ENCODE measurements around the gene MAU2. TPM values are rescaled to one million over a fixed set of nuclear protein-coding genes. Genes with fewer than 3 reads are reported as not detected.

Gene MAU2
- total RNA-seq, 1 donor from 2014 or later, result 75.7 TPM

- DNase-seq (ENCODE audit: extremely low spot score, unreplicated experiment), result no peak
- Mint-ChIP-seq H3K36me3 (ENCODE audit: unreplicated experiment) (peaks cover 25% of the 10 kb centered on the region), H3K4me3 (ENCODE audit: unreplicated experiment) (no peak overlapping the region), H3K4me1 (ENCODE audit: unreplicated experiment) (no peaks in the 10 kb centered on the region), H3K27ac (ENCODE audit: unreplicated experiment) (no peak overlapping the region), H3K27me3 (ENCODE audit: unreplicated experiment) (no peaks in the 10 kb centered on the region), H3K9me3 (ENCODE audit: unreplicated experiment) (no peaks in the 10 kb centered on the region)
- no peak for TF ChIP-seq CTCF (IDR thresholded peaks at IDR 0.05)
Observed at GRCh38 chr19:19305696-19306095, 14.9 kb upstream of the MAU2 start.

GRCh38 chr19:19306191-19306590 is 14.4 kb upstream of the MAU2 start:
- TF ChIP-seq CTCF (IDR thresholded peaks at IDR 0.05), result no peak
- Mint-ChIP-seq H3K27ac (ENCODE audit: unreplicated experiment) (no peak overlapping the region), H3K9me3 (ENCODE audit: unreplicated experiment) (no peaks in the 10 kb centered on the region), H3K36me3 (ENCODE audit: unreplicated experiment) (peaks cover 25% of the 10 kb centered on the region), H3K27me3 (ENCODE audit: unreplicated experiment) (no peaks in the 10 kb centered on the region), H3K4me1 (ENCODE audit: unreplicated experiment) (no peaks in the 10 kb centered on the region), H3K4me3 (ENCODE audit: unreplicated experiment) (no peak overlapping the region)
- DNase-seq (ENCODE audit: extremely low spot score, unreplicated experiment), result no peak

- Mint-ChIP-seq H3K27ac (ENCODE audit: unreplicated experiment) (no peak overlapping the region), H3K4me3 (ENCODE audit: unreplicated experiment) (no peak overlapping the region), H3K27me3 (ENCODE audit: unreplicated experiment) (no peaks in the 10 kb centered on the region), H3K36me3 (ENCODE audit: unreplicated experiment) (peaks cover 24% of the 10 kb centered on the region), H3K9me3 (ENCODE audit: unreplicated experiment) (no peaks in the 10 kb centered on the region), H3K4me1 (ENCODE audit: unreplicated experiment) (no peaks in the 10 kb centered on the region)
- no peak for TF ChIP-seq CTCF (IDR thresholded peaks at IDR 0.05)
- no peak for DNase-seq (ENCODE audit: extremely low spot score, unreplicated experiment)
Observed at GRCh38 chr19:19308373-19308772, 12.3 kb upstream of the MAU2 start.

- no peak overlapping the region for H3K4me3 Mint-ChIP-seq (ENCODE audit: unreplicated experiment)
- H3K27ac Mint-ChIP-seq (ENCODE audit: unreplicated experiment), result no peak overlapping the region
- H3K9me3 Mint-ChIP-seq (ENCODE audit: unreplicated experiment), result no peaks in the 10 kb centered on the region
Observed at GRCh38 chr19:19315444-19315843, 5.2 kb upstream of the MAU2 start.

GRCh38 chr19:19316082-19316481 is 4.5 kb upstream of the MAU2 start:
- no peak for TF ChIP-seq CTCF (IDR thresholded peaks at IDR 0.05)
- DNase-seq (ENCODE audit: extremely low spot score, unreplicated experiment), result no peak
- Mint-ChIP-seq H3K27me3 (ENCODE audit: unreplicated experiment) (no peaks in the 10 kb centered on the region), H3K4me1 (ENCODE audit: unreplicated experiment) (peaks cover 15% of the 10 kb centered on the region), H3K27ac (ENCODE audit: unreplicated experiment) (no peak overlapping the region), H3K36me3 (ENCODE audit: unreplicated experiment) (peaks cover 20% of the 10 kb centered on the region), H3K9me3 (ENCODE audit: unreplicated experiment) (no peaks in the 10 kb centered on the region), H3K4me3 (ENCODE audit: unreplicated experiment) (no peak overlapping the region)

More at GRCh38 chr19:19315444-19315843, 5.2 kb upstream of the MAU2 start:
- H3K27me3 Mint-ChIP-seq (ENCODE audit: unreplicated experiment), result no peaks in the 10 kb centered on the region
- no peak for TF ChIP-seq CTCF (IDR thresholded peaks at IDR 0.05)
- H3K36me3 Mint-ChIP-seq (ENCODE audit: unreplicated experiment), result peaks cover 21% of the 10 kb centered on the region
- DNase-seq (ENCODE audit: extremely low spot score, unreplicated experiment), result no peak
- peaks cover 15% of the 10 kb centered on the region for H3K4me1 Mint-ChIP-seq (ENCODE audit: unreplicated experiment)

Data from osteocyte (in vitro differentiated cells).